ENCODE data around the gene SIL1. TPM values are rescaled to one million over a fixed set of nuclear protein-coding genes. Genes with fewer than 3 reads are reported as not detected.

SIL1 gene
- polyA plus RNA-seq, 3 donors = 25.4 to 35.1 (median 27.9) TPM

DNA sequence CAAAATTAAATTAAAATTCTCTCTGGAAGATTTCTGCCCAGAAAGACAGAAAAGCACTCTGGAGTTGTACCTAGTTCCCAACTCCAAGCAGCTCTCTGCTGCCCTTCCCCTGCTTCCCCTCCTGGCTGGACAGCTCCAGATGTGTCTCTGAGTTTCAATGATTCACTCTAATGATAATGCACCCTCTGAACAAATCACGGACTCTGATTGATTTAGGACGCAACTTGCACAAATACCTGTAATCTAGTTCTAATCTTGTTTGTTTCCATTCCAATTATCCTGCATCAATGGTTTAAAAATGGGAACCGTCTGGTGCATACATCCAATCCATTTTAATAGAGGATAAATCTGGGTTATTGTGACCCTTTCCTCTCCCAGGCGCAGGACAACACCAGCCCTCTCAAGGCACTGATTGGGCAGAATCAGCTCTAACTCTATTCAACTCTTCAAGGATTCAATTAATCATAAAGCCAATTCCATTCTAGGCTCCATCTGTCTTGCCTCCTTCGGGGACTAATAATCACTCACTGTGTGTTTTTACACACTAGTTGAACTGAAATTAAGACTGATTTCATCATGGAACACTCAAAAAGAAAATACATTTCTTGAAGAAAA, 211.9 kb downstream of the SIL1 start:
- Mint-ChIP-seq H3K27ac (no peak overlapping the region), H3K36me3 (peaks cover 5 to 24% of the 10 kb centered on the region in 2 donors), H3K27me3 (ENCODE audit: low read depth in 3 of 3) (peaks cover 0 to 2% (median 0%) of the 10 kb centered on the region in 3 donors), H3K4me1 (no peaks in the 10 kb centered on the region), H3K9me3 (peaks cover 0 to 1% (median 0%) of the 10 kb centered on the region in 7 donors), H3K4me3 (no peak overlapping the region)
- intact Hi-C loops (cut with micrococcal nuclease) = no loop called here
- Histone ChIP-seq H4K20me1 (ENCODE audit: insufficient read depth, low read length) (no peaks in the 10 kb centered on the region), H3K9me3 (replicated peaks in 1 of 2; ENCODE audit: control insufficient read depth in 1 of 2, insufficient read depth in 1 of 2, low read length in 2 of 2) (no peaks in the 10 kb centered on the region), H3K79me2 (ENCODE audit: insufficient read depth, low read length) (no peaks in the 10 kb centered on the region), H3K27me3 (ENCODE audit: control insufficient read depth in 2 of 2, insufficient read depth in 2 of 2, low read length in 2 of 2) (no peaks in the 10 kb centered on the region), H3K4me2 (replicated peaks; ENCODE audit: extremely low read depth, low read length, poor library complexity, severe bottlenecking) (no peak overlapping the region), H3K4me1 (ENCODE audit: control insufficient read depth in 1 of 2, insufficient read depth in 2 of 2, low read length in 2 of 2) (no peaks in the 10 kb centered on the region), H2AFZ (ENCODE audit: insufficient read depth, low read depth, low read length, poor library complexity, severe bottlenecking) (no peak overlapping the region), H3K4me3 (replicated peaks in 1 of 3; ENCODE audit: low read depth in 2 of 3, low read length in 3 of 3) (no peak overlapping the region), H3K27ac (ENCODE audit: low read depth in 1 of 2, low read length in 2 of 2) (no peak overlapping the region), H3K36me3 (replicated peaks in 1 of 2; ENCODE audit: control insufficient read depth in 1 of 2, insufficient read depth in 2 of 2, low read length in 2 of 2) (no peaks in the 10 kb centered on the region), H3K9ac (ENCODE audit: insufficient read depth, low read length, poor library complexity, severe bottlenecking) (no peak overlapping the region)
- TF ChIP-seq CTCF (IDR thresholded peaks at IDR 0.05) = no peak
- no peak for DNase-seq
- WGBS (ENCODE audit: insufficient coverage) = 100% methylated on average over 1 of the region's 5 CpGs

GRCh38 chr5:138985683-138986082, 212.5 kb downstream of the SIL1 start:
- Mint-ChIP-seq H3K4me3 (no peak overlapping the region), H3K36me3 (peaks cover 9 to 21% of the 10 kb centered on the region in 2 donors), H3K4me1 (no peaks in the 10 kb centered on the region), H3K27me3 (ENCODE audit: low read depth in 3 of 3) (peaks cover 0 to 2% (median 0%) of the 10 kb centered on the region in 3 donors), H3K27ac (no peak overlapping the region), H3K9me3 (peaks cover 0 to 1% (median 0%) of the 10 kb centered on the region in 7 donors)
- H4K20me1 ChIP-seq (ENCODE audit: insufficient read depth, low read length) = no peaks in the 10 kb centered on the region
- H3K9me3 ChIP-seq (replicated peaks in 1 of 2; ENCODE audit: control insufficient read depth in 1 of 2, insufficient read depth in 1 of 2, low read length in 2 of 2) = no peaks in the 10 kb centered on the region
- H3K27me3 ChIP-seq (ENCODE audit: control insufficient read depth in 2 of 2, insufficient read depth in 2 of 2, low read length in 2 of 2) = no peaks in the 10 kb centered on the region
- H3K27ac ChIP-seq (ENCODE audit: low read depth in 1 of 2, low read length in 2 of 2) = no peak overlapping the region
- 75% methylated on average over 5 of the region's 6 CpGs for WGBS (ENCODE audit: insufficient coverage)
- intact Hi-C loops (cut with micrococcal nuclease) = no loop called here
- no peak overlapping the region for H3K4me2 ChIP-seq (replicated peaks; ENCODE audit: extremely low read depth, low read length, poor library complexity, severe bottlenecking)
- no peak for TF ChIP-seq CTCF (IDR thresholded peaks at IDR 0.05)
- H3K4me1 ChIP-seq (ENCODE audit: control insufficient read depth in 1 of 2, insufficient read depth in 2 of 2, low read length in 2 of 2) = no peaks in the 10 kb centered on the region
- H3K36me3 ChIP-seq (replicated peaks in 1 of 2; ENCODE audit: control insufficient read depth in 1 of 2, insufficient read depth in 2 of 2, low read length in 2 of 2) = no peaks in the 10 kb centered on the region
- no peak overlapping the region for H3K9ac ChIP-seq (ENCODE audit: insufficient read depth, low read length, poor library complexity, severe bottlenecking)
- H2AFZ ChIP-seq (ENCODE audit: insufficient read depth, low read depth, low read length, poor library complexity, severe bottlenecking) = no peak overlapping the region
- H3K4me3 ChIP-seq (replicated peaks in 1 of 3; ENCODE audit: low read depth in 2 of 3, low read length in 3 of 3) = no peak overlapping the region
- no peaks in the 10 kb centered on the region for H3K79me2 ChIP-seq (ENCODE audit: insufficient read depth, low read length)
- DNase-seq = no peak

All from CD14-positive monocyte (primary cell).